ENCODE data around the gene MAGEB3.
"Not testable (repeated sequence)": the region's sequence is repeated elsewhere in the genome, so short reads cannot be mapped to it uniquely, and the experiment has no call there.

The MAGEB3 gene, protein sequence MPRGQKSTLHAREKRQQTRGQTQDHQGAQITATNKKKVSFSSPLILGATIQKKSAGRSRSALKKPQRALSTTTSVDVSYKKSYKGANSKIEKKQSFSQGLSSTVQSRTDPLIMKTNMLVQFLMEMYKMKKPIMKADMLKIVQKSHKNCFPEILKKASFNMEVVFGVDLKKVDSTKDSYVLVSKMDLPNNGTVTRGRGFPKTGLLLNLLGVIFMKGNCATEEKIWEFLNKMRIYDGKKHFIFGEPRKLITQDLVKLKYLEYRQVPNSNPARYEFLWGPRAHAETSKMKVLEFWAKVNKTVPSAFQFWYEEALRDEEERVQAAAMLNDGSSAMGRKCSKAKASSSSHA

DNA sequence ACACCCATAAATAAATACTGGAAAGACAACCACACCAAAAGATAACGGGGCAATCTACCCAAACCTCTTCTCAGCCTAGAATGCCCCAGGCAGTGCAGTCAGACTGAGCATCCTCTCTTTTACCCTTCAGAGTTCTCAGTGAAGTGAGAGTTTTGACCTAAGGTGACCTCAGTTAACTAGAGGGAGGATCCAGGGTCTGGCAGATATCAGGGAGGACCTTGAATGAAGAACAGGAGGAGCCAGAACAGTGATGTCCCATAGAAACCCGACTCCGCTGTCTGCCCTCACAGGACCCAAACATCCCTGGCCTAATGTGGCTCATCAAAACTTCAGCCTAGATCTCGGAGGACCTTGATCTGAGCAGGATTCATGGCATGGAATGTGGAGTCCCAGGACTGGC lies at the start of gene MAGEB3:
Gene MAGEB3 (plus strand): TSS at position 263 of the 400 bp plus-strand sequence. CDS start 5,268 bp downstream, outside the sequence.
- DNase-seq (ENCODE audit: low read depth, low spot score), result no peak

DNA sequence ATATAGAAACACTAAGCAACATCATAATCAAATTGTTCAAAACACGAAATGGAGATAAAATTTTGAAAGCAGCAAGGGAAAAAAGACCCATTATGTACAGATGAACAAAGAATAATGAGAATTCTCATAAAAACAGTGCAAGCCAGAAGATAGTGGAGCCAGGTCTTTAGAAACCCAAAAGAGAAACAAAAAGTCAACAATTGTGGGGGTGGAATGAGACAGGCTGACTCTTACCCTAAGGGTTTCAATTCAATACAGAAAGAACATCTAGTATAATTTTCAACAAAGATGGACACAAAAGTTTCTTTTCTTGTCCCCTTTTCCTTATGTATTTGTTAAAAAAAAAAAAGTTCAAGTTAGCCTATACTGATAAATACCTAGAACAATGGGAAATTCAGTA lies 49.1 kb upstream of the MAGEB3 start:
- no peak for DNase-seq (ENCODE audit: low read depth, low spot score)

DNA sequence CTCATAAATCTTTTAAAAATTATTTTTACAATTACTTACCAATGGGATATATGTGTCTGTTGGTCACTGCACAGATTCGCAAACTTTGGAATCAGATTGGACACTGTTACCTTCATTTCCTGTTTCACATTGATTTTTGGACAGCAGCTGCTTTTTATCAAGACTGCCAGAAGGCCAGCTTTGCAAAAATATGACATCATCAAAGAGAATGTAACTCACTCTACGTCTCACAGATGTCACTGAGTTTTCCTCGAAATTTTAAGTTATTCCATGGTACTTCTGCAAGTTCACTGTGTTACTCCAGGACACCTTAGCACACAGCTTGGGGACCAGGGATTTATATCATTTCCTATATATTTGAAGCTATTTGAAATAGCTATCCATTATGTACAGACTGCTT lies 46.9 kb upstream of the MAGEB3 start:
- no peak for DNase-seq (ENCODE audit: low read depth, low spot score)

DNA sequence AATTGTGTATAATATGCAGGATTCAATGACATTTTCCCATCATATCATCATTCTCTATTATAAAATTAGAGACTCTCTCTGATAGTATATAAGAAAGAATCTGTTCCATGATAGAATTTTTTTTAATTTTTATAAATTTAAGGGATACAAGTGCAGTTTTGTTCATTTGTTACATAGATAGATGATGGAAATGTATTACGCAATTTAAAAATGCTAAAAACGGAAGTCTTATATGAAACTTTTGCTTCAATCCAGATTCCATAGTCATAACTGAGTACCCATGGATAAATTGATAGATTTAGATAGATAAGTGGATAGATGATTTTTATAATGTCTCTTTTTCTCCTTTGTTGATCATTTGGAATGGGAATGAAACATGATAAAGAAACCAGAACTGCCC lies 40.0 kb upstream of the MAGEB3 start:
- no peak for DNase-seq (ENCODE audit: low read depth, low spot score)

DNA sequence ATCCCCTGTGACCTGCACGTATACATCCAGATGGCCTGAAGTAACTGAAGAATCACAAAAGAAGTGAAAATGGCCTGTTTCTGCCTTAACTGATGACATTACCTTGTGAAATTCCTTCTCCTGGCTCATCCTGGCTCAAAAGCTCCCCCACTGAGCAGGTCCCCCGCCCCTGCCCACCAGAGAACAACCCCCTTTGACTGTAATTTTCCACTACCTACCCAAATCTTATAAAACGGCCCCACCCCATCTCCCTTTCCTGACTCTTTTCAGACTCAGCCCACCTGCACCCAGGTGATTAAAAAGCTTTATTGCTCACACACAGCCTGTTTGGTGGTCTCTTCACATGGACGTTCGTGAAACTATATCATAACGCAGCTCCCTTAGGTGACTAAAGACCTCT lies 36.5 kb upstream of the MAGEB3 start:
- DNase-seq (ENCODE audit: low read depth, low spot score), result not testable (repeated sequence)

DNA sequence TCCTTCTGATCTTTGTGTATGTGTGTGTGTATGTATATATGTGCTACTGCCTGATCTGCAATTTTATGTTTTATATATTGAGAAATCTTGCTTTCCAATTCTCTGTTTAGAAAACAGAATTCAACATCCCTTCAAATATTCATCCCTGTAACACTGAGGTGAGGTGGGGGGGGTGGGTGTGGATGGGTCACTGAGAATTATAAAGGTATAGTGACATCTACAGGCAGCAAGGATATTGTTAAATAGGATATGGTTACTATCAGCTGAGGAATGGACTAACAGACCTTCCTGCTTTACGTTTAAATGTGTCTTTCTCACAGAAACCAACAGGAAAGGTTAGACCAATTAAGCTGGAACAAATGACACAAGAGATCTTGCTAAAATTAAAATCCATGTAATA lies 34.1 kb upstream of the MAGEB3 start:
- DNase-seq (ENCODE audit: low read depth, low spot score), result peak; percentile 15

DNA sequence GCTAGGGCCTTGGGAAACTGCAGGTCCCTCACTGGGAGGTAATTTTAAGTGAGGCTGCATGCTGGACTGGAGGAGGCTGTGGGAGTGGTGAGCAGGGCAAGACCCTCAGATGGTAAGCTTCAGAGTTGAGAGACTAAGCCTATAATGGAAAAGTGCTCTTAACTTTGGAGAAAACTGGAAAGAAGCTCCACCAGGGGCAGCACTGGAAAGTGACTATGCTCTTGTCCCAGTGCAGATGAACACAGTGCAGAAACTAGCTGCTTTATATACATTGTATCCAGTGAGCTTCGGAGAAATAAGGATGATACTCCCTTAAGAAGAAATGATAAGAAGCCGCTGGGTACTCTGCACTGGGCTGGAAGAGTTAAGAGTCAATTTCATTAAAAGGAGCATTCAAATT lies 18.3 kb upstream of the MAGEB3 start:
- no peak for DNase-seq (ENCODE audit: low read depth, low spot score)

DNA sequence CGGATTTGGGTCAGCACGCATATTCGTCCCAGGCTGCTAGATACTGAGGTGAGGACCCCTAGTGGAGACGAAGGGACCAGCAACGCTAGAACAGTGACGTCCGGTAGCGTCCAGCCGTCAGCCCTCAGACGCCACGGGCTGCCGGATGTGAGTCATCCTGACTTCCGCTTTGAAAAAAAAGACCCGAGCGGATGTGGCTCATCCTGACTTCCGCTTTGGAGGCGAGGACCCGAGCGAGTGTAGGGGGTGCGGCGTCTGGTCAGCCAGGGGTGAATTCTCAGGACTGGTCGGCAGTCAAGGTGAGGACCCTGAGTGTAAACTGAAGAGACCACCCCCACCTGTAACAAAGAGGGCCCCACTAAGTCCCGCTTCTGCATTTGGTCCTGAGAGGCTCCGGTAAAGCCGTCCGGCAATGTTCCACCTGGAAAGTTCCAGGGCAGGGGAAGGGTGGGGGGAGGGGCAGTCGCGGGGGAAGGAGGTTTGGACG lies 15.1 kb upstream of the MAGEB3 start, which contains the start of gene MAGEB2:
Gene MAGEB2 (plus strand): TSS at position 207 of the 487 bp plus-strand sequence. CDS start 3,018 bp downstream, outside the sequence.
- no peak for DNase-seq (ENCODE audit: low read depth, low spot score)

DNA sequence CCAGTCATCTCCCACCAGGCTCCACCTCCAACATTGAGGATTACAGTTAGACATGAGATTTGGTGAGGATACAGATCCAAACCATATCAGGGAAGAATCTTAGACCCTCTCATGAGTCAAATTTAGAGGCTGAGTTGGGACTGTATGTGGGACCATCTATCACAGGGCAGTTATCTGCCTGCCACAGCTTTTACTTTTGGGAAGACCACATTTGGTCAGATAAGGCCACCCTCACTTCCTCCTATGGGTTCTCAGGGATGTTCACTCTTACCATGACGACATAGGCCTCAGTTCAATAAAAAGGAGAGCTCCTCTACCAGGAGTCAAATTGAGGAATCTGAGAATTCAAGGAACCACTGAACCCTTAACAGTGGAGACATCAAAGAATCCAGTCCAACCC lies 13.0 kb upstream of the MAGEB3 start:
- DNase-seq (ENCODE audit: low read depth, low spot score), result no peak

DNA sequence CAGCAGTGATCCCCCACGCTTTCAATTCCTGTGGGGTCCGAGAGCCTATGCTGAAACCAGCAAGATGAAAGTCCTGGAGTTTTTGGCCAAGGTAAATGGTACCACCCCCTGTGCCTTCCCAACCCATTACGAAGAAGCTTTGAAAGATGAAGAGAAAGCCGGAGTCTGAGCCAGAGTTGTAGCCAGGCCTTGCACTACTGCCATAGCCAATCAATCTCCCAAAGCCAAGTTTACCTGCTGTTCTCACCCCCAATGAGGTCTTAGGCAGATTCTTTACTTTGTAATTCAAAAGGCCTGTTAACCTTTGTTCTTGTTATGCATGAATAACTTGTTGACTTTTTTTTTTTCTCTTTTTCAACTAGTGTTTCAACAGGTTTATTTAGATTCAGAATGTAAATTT lies 11.1 kb upstream of the MAGEB3 start:
- DNase-seq (ENCODE audit: low read depth, low spot score), result no peak

DNA sequence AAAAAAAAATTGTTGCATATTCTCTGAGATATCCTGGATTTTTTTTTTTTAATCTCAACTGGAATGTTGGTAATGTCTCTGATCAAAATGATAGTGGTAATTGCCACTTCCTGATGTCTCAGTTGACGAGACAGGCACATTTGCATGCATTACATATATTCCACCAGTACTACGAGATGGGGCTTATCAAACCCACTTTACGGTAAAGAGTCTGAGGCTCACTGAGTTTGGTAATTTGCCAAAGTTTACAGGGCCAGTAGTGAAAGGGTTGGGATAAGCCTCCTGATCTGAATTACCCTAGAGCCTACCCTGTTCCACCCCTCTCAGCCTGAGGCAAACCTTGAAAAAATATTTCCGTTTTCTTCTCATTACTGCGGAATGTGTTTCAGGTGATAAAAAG lies 9.8 kb upstream of the MAGEB3 start:
- no peak for DNase-seq (ENCODE audit: low read depth, low spot score)

DNA sequence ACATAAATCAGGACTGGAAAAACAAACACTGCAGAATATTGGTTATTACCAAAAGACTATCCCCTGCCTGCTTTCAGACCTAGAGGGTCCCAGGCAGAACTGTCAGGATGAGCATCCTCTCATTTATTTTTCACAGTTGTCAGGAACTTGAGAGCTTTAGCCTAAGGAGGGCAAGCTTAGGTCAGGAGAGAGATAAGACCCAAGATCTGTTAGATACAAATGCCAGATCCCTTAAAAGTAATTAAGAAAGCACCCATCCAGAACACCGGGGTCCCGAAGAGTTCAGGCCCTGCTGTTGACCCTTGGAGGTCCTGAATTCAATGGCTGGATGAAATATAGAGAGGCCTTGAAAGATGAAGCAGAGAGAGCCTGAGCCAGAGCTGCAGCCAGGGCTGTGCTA lies 5.9 kb upstream of the MAGEB3 start:
- DNase-seq (ENCODE audit: low read depth, low spot score), result no peak

DNA sequence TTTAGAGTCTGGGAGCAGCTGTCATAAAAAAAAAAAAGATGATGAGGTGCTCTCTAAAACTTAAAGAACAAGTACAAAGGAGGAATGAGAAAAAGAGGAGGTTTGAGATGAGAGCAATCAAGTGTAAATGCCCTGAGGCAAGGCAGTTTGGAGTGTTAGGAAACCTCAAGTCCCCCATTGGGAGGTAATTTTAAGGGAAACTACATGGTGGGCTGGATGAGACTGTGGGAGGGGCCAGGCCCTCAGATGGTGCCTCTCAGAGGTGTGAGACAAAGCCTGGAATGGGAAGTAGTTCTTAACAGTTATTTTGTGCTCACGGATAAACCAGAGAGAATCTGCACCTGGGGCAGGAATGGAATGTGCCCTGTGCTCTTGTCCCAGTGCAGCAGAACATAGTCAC lies 1.9 kb upstream of the MAGEB3 start:
- DNase-seq (ENCODE audit: low read depth, low spot score), result no peak

DNA sequence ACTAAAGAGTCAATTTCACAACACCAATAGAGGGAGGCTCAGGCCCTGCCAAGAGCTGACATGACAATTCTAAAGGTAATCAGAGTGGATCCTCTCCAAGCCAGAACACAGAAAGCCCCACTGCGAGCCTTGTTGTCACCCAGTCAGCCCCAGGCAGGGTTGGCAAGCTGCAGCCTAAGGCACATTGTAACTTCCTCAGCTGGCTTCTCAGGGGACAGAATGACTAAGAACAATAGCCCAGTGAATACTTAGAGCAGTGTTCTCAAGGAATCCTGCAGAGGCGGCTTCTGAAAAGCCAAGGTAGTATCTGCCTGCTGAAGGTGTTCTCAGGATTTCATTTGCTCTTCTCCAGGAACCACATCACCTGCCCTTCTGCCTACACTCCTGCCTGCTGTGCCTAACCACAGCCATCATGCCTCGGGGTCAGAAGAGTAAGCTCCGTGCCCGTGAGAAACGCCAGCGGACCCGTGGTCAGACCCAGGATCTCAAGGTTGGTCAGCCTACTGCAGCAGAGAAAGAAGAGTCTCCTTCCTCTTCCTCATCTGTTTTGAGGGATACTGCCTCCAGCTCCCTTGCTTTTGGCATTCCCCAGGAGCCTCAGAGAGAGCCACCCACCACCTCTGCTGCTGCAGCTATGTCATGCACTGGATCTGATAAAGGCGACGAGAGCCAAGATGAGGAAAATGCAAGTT lies 11.4 kb downstream of the MAGEB3 start, which contains the start of gene MAGEB4:
Gene MAGEB4 (plus strand): TSS at position 277 of the 692 bp plus-strand sequence. CDS start 136 bp downstream, at position 413.
- DNase-seq (ENCODE audit: low read depth, low spot score), result no peak

DNA sequence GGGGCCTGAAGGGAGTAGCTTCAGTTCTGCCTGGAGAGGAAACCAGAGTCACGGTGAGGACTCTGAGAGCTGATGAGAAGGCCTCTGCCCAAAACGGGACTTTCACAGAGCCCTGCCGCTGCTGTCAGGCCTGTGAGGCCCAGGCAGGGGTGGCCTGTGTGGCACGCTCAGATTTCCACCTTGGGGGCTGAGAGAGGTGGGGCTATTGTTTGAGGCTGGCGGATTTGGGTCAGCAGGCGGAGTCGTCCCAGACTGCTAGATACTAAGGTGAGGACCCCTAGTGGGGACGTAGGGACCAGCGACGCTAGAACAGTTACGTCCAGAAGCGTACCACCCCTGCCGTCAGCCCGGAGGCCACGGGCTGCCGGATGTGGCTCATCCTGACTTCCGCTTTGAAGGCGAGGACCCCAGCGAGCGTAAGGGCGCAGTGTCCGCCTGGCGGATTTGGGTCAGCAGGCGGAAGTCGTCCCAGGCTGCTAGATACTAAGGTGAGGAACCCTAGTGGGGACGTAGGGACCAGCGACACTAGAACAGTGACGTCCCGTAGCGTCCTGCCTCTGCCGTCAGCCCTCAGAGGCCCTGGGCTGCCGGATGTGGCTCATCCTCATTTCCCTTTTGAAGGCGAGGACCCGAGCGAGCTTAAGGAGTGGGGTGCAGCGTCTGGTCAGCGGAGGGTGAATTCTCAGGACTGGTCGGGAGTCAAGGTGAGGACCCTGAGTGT lies 16.5 kb downstream of the MAGEB3 start, which contains the start of gene MAGEB1:
Gene MAGEB1 (plus strand): TSS at position 378 of the 721 bp plus-strand sequence. CDS start 3,348 bp downstream, outside the sequence.
- no peak for DNase-seq (ENCODE audit: low read depth, low spot score)

DNA sequence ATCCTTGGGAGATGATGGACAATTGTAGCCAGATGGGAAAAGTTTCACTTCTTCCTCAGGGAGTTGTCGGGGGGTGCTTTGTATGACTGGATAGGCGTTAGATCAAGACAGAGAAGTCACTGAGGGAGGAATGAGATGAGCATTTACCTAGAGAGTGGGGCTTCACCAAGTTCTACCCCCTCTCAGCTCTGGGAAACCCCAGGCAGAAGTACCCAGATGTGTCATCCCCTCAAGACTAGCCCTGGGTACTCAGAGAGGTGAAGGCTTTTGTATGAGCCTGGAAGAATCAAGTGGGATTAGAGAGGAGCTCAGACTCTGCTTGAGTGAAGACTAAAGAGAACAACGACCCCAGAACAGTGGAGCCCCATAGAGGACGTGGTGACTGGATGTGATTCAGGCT lies 18.4 kb downstream of the MAGEB3 start:
- no peak for DNase-seq (ENCODE audit: low read depth, low spot score)

DNA sequence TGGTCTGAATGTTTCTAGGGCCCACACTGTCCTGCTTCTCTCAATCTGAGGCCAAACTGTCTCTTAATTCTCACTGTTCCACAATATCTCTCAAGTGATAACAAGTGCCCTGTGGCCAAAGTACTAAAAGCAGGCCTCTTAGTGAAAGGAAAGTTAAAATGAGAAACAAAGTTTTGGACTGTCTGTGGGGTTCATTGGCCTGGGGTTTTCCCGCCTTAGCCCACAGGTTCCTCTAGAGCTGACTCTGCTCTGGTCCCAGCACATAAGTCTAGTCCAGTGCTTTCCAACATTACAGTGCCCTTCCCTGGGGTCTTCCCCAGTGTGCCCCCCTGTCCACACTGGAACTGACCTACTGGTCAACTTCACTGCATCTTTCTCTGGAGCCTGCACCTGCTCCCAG lies 22.8 kb downstream of the MAGEB3 start:
- no peak for DNase-seq (ENCODE audit: low read depth, low spot score)

DNA sequence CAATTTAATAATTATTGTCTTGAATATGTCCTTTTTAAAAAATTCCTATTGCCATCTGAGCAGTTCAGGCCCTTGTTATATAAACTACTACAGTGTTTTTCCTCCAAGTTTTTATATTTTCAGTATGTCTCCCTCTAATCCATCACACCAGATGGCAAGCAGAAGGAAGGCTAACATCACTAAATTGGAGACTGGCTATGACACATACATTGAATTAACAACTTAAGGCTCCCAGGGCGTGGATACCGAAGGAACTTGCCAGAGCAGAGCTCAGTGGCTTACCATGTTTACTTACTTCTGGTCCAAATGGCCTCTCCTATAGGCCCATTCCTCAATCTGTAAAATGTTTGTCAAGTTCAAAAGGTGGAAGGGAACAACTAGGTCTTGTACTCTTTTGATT lies 29.5 kb downstream of the MAGEB3 start:
- no peak for DNase-seq (ENCODE audit: low read depth, low spot score)

DNA sequence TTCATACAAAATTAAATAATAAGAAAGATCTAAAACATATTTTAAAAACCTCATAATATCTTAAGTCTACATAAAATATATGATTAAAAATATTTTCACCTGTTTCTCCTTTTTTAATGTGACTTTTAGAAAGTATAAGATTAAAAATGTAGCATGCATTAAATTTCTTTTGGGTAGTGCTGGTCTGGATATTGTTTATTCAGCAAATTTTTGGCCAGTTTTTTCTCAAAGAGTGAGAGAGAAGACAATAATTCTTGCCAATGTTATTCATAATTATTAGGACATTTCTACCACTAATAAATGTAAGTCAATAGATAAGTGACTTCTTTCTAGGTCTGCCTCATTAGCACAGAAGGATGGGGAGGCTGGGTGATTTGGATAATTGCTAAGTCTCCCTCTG lies 30.6 kb downstream of the MAGEB3 start:
- no peak for DNase-seq (ENCODE audit: low read depth, low spot score)

DNA sequence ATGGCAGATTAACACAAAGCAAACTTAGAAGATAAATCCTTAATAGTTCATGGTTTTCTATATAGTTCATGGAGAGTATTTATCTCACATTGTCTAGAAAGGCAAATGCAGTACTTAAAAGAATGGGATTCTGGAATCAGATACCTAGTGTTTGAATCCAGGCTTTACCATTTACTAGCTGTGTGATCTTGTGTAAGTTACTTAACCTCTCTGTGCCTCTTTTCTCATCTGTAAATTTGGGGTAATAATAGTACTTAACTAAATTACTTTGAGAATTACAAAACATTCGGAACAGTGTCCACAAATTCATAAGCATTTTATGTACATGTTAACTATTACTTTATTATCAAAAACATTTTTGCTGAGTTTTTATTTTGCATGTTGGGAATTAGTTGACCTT lies 32.3 kb downstream of the MAGEB3 start:
- DNase-seq (ENCODE audit: low read depth, low spot score), result no peak

DNA sequence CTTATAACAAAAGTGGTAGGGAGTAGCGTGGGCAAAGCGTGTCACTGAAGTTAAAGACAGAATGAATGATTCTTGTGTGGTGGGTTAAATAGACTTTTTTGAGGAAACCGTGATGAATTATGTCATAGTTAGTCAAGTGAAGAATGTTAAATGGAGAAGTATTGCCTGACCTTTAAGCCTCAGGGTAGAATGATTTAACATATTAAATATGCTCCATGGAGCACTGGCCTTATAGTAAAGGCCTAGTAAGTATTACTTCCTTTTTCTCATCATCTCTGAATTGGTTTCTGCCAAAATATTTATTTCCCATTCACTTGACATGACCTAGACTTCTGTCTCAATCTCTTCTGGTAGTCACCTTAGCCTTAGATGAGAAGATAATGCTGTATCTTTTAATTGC lies 40.2 kb downstream of the MAGEB3 start:
- no peak for DNase-seq (ENCODE audit: low read depth, low spot score)

DNA sequence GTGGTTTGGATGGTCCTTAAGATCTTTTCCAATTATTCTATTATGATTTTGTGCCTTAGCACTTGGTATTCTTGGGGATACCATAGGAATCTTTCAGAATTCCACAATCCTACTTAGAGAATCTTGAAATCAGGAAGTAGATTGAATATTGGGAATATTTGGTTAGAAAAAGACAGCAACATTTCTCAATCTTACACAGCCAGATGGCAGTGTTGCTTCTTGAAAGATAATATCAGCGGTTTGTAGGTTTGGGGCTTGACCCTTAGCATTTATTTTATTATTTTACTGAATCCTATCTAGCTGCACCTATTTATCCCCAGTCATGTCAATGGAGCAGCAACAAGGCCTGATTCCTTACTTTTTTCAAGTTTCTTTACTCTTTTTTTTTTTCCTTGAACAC lies 45.0 kb downstream of the MAGEB3 start:
- peak; percentile 13 for DNase-seq (ENCODE audit: low read depth, low spot score)
